Large intestine (tissue), 3 donors: Measurements from ENCODE around the gene CRBN. TPM values are rescaled to one million over a fixed set of nuclear protein-coding genes. Genes with fewer than 3 reads are reported as not detected.

Source experiments
- DNase-seq, 2 donors: peaks; one replicate each; pipeline versions ENCODE4 v3.0.0 to v3.0.0-alpha.2; 2013
- H3K27ac ChIP-seq: one replicate; pipeline ENCODE4 v1.5.1; 2013; ENCODE audit warnings: low read length
- H3K27me3 ChIP-seq: 2 replicates; pipeline ENCODE4 v1.6.1; 2013; ENCODE audit warnings: low read length; ENCODE audit not compliant: control insufficient read depth, insufficient read depth
- H3K36me3 ChIP-seq: 2 replicates; pipeline ENCODE4 v1.6.1; 2013; ENCODE audit warnings: low read length; ENCODE audit not compliant: control insufficient read depth, insufficient read depth
- H3K4me1 ChIP-seq: one replicate; pipeline ENCODE4 v1.6.1; 2013; ENCODE audit warnings: low read length; ENCODE audit not compliant: control insufficient read depth, insufficient read depth
- H3K4me3 ChIP-seq: one replicate; pipeline ENCODE4 v1.5.1; 2013; ENCODE audit warnings: low read length
- H3K9me3 ChIP-seq: one replicate; pipeline ENCODE4 v1.6.1; 2013; ENCODE audit warnings: mild to moderate bottlenecking, low read depth, low read length, moderate library complexity; ENCODE audit not compliant: control insufficient read depth
- WGBS: methylation state at CpG from one replicate; pipeline ENCODE4 v1.1.5; 2013; ENCODE audit warnings: low lambda C conversion rate; ENCODE audit not compliant: insufficient coverage; 5-methylcytosine and 5-hydroxymethylcytosine counted together
- polyA plus RNA-seq: library from polyadenylated mRNA; unstranded; fragments of 120-200 nt; gene quantifications from one replicate; pipeline ENCODE4 v1.2.1, GENCODE V29; 2013

The CRBN gene
- polyA plus RNA-seq, 1 donor = 49.0 TPM

DNA sequence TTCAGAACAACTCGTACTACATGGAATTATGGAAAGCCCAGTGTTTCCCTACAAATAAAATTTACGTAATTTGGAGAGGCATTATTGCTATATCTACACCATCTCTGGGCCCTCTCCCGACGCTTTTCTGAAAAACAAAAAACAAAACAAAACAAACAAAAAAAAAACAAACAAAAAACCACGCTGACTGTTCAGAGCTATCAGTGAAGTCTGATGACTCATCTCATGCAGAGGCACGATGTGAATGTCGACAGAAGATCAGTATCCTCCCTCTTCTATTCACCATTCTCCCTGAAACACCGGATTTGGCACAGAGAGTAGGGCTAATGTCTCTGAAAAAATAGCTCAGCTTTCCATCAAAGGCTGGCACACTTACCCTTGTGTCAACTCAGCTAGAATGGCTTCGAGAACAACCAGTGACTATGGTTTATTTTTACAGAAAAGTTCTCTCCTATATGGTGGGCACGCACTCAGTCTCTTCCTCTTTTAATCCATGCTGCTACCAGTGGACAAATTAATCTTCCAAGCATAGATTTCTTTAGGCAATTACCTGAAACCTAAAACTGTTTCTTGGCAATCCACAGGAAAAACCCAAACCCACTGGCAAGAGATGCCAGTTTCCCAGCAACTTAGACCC is 1.5 kb downstream of the CRBN start:
- Histone ChIP-seq H3K9me3 (no peaks in the 10 kb centered on the region), H3K27me3 (peaks cover 3% of the 10 kb centered on the region), H3K4me3 (no peak overlapping the region), H3K36me3 (peaks cover 20% of the 10 kb centered on the region), H3K27ac (no peak overlapping the region), H3K4me1 (peaks cover 10% of the 10 kb centered on the region)
- WGBS = 75% methylated on average over 4 of the region's 10 CpGs
- no peak for DNase-seq

DNA sequence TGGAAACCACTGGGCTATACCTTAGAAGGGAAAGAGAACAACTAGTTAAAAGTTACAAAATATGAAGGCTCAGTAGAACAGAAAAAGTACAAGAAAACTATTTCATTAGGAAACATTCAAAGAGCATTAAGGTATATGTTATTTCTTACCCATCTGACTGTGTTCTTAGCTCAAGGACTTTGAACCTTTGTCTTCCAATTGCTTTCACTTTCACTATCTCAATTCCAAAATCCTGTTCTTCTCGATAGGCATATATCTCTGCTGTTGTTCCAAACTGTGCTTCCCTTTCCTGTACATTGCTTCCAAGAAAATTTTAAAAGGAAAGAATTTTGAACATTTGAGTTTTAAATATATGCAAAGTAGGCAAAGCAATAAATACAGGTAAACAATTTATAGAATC is 6.9 kb downstream of the CRBN start:
- H3K36me3 ChIP-seq = peaks cover 49% of the 10 kb centered on the region
- H3K4me1 ChIP-seq = peaks cover under 1% of the 10 kb centered on the region
- no peaks in the 10 kb centered on the region for H3K27me3 ChIP-seq
- H3K4me3 ChIP-seq = no peak overlapping the region
- WGBS = 29% methylated on average over 1 of the region's 1 CpG
- no peaks in the 10 kb centered on the region for H3K9me3 ChIP-seq
- peak in 1 of 2 donors; percentile 56 for DNase-seq
- H3K27ac ChIP-seq = peak overlapping the region; percentile 33

- DNase-seq = no peak
- WGBS = no CpG with 5 or more reads among the region's 5 CpGs
- peaks cover 60% of the 10 kb centered on the region for H3K36me3 ChIP-seq
Observed at GRCh38 chr3:3170998-3171397, 8.5 kb downstream of the CRBN start.

DNA sequence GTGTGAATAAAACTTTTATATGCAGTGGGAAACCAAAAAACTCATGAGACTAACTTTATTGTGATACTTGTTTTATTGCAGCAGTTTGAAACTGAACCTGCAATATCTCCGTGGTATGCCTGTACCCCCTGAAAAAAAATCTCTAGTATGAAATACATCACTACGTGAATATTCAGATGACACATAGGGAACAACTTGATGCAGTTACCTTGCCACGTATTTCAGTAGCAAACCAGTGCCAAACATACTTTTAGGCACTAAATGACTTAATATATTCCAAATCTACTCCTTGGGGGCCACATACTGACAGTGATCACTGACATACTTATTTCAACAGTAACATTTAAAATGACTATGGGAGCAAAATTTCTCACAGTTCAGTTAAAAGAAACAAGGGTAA is 13.8 kb downstream of the CRBN start:
- Histone ChIP-seq H3K27ac (no peak overlapping the region), H3K36me3 (peaks cover 55% of the 10 kb centered on the region), H3K27me3 (no peaks in the 10 kb centered on the region), H3K9me3 (no peaks in the 10 kb centered on the region), H3K4me3 (no peak overlapping the region), H3K4me1 (no peaks in the 10 kb centered on the region)
- 82% methylated on average over 2 of the region's 3 CpGs for WGBS
- no peak for DNase-seq

More at GRCh38 chr3:3170998-3171397, 8.5 kb downstream of the CRBN start:
- Histone ChIP-seq H3K9me3 (no peaks in the 10 kb centered on the region), H3K27me3 (no peaks in the 10 kb centered on the region), H3K4me3 (no peak overlapping the region), H3K4me1 (no peaks in the 10 kb centered on the region), H3K27ac (no peak overlapping the region)

DNA sequence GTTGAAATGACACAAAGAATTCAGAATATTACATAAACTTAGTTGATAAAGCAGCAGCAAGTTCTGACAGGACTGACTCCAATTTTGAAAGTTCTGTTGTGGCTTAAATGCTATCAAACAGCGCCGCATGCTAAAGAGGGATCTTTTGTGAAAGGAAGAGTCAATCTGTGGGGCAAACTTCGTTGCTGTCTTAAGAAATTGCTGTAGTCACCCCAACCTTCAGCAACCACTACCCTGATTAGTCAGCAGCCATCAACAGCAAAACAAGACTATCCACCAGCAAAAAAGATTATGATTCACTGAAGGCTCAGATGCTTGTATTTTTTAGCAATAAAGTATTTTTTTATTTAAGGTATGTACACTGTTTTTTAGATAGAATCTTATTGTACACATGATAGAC is 14.2 kb downstream of the CRBN start:
- Histone ChIP-seq H3K27me3 (no peaks in the 10 kb centered on the region), H3K27ac (no peak overlapping the region), H3K9me3 (no peaks in the 10 kb centered on the region), H3K4me1 (no peaks in the 10 kb centered on the region), H3K4me3 (no peak overlapping the region), H3K36me3 (peaks cover 51% of the 10 kb centered on the region)
- WGBS = no CpG with 5 or more reads among the region's 3 CpGs
- no peak for DNase-seq

- Histone ChIP-seq H3K4me3 (no peak overlapping the region), H3K27ac (no peak overlapping the region), H3K9me3 (no peaks in the 10 kb centered on the region), H3K4me1 (no peaks in the 10 kb centered on the region), H3K36me3 (peaks cover 55% of the 10 kb centered on the region), H3K27me3 (no peaks in the 10 kb centered on the region)
- WGBS = 94% methylated on average over 2 of the region's 2 CpGs
- DNase-seq = no peak
Observed at GRCh38 chr3:3160826-3161225, 18.7 kb downstream of the CRBN start.

GRCh38 chr3:3157484-3157883 is 22.0 kb downstream of the CRBN start:
- Histone ChIP-seq H3K27me3 (no peaks in the 10 kb centered on the region), H3K4me1 (no peaks in the 10 kb centered on the region), H3K27ac (no peak overlapping the region), H3K36me3 (peaks cover 47% of the 10 kb centered on the region), H3K4me3 (no peak overlapping the region), H3K9me3 (no peaks in the 10 kb centered on the region)
- WGBS = no CpG with 5 or more reads among the region's 8 CpGs
- DNase-seq = no peak

GRCh38 chr3:3154879-3155610 is 24.4 kb downstream of the CRBN start:
- H3K4me3 ChIP-seq = no peak overlapping the region
- no peaks in the 10 kb centered on the region for H3K4me1 ChIP-seq
- DNase-seq = no peak
- 100% methylated on average over 1 of the region's 5 CpGs for WGBS
- no peak overlapping the region for H3K27ac ChIP-seq
- peaks cover 59% of the 10 kb centered on the region for H3K36me3 ChIP-seq
- no peaks in the 10 kb centered on the region for H3K9me3 ChIP-seq
- no peaks in the 10 kb centered on the region for H3K27me3 ChIP-seq

DNA sequence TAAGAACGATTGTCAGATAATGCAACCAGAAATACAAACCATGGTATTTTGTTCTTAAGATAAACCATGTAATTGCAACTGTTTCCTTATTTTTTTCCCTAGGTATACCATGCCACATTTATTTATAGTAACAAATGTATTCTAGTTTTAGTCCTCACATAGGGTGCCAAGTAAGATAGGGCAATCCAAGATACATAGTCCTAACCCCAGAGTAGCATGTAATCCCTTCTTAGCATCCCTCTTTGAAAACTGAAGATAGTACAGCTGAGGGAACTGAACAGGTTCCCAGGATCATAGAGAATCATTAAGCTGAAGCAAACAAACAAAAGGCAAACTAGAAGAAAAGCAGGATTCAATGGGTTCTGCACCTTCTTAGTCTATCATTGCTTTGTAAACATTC is 28.0 kb downstream of the CRBN start:
- H3K4me3 ChIP-seq = no peak overlapping the region
- no peaks in the 10 kb centered on the region for H3K9me3 ChIP-seq
- H3K27ac ChIP-seq = no peak overlapping the region
- no peak for DNase-seq
- WGBS = 73% methylated on average over 1 of the region's 1 CpG
- H3K4me1 ChIP-seq = no peaks in the 10 kb centered on the region
- no peaks in the 10 kb centered on the region for H3K27me3 ChIP-seq
- peaks cover 59% of the 10 kb centered on the region for H3K36me3 ChIP-seq

- Histone ChIP-seq H3K36me3 (peaks cover 60% of the 10 kb centered on the region), H3K9me3 (no peaks in the 10 kb centered on the region), H3K27ac (no peak overlapping the region), H3K4me1 (no peaks in the 10 kb centered on the region), H3K27me3 (no peaks in the 10 kb centered on the region), H3K4me3 (no peak overlapping the region)
- no peak for DNase-seq
- WGBS = 100% methylated on average over 1 of the region's 1 CpG
Observed at GRCh38 chr3:3149560-3149959, 29.9 kb downstream of the CRBN start.

DNA sequence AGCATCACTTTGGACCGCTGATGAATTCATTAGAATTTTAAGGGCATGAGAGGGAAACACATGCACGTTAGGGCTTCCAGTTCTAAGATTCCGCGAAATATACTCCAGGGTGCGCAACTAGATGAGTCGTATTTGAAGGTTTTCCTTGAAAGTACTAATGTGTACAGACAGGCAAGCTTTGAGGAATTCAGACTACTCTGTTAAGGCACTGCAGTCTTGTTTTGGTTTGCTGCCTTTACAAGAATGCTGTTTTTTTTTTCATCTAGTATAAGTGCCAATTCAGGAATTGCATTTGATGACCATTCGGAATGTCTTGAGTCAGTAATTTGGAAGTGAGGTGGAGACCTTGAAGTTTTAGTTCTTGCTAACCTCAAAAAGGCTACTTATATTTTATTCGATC is 33.7 kb downstream of the CRBN start:
- no peaks in the 10 kb centered on the region for H3K27me3 ChIP-seq
- no peak overlapping the region for H3K27ac ChIP-seq
- H3K4me1 ChIP-seq = no peaks in the 10 kb centered on the region
- 100% methylated on average over 1 of the region's 8 CpGs for WGBS
- DNase-seq = no peak
- H3K4me3 ChIP-seq = no peak overlapping the region
- H3K9me3 ChIP-seq = no peaks in the 10 kb centered on the region
- peaks cover 61% of the 10 kb centered on the region for H3K36me3 ChIP-seq
